ENCODE data around the gene CD79A.

CD79A gene

DNA sequence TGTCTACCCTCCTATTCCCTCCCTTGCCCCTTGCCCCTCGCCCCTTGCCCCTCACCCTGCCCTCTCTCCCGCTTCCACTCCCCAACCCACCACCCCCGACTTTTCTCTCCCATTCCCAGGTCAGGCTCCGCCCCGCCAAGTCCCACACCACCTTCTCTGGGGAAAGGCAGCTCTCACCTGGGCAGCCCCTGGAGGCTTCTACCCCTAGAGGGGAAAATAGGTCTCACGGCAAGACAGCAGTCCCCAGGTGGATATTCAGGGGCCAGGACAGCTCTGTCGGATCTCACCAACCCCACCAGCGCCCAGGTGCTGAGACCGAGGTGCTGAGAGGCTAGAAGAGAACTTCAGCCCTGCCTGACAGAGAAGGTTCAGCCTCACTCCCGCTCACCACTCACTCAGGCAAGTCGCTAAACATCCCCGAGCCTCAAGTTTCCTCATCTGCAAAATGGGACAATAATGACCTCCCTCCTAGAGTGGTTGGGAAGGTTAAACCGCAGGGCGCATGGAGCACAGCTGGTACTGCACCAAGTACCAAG, 52.5 kb downstream of the CD79A start:
- FAIRE-seq (no peak), DNase-seq (ENCODE audit: insufficient read length, low spot score) (no peak)

DNA sequence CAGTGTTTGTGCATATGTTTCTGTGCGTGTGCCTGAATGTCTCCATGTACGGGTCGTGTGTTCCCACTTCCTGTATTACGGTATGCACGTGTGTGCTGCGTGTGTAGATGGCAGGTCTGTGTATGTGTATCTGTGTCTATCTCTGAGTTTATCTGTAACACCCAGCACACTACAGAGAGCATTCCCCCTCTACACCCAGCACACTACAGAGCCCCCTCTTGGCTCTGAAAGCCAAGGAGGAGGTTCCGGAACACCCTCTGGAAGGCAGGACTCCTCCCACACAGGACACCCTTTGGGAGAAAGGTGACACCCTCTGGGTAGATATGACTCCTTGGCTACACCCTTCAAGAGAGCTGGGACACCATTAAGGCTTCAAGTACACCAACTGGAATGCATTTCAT, 53.2 kb downstream of the CD79A start:
- DNase-seq (ENCODE audit: insufficient read length, low spot score) (no peak), FAIRE-seq (peak; percentile 44)

All from HTR-8/SVneo (cell line).